Prostate gland (tissue), 2 donors: ENCODE results near the gene KIF18B. TPM values are rescaled to one million over a fixed set of nuclear protein-coding genes. Genes with fewer than 3 reads are reported as not detected.

Experiments used
- DNase-seq: peaks from one replicate; pipeline ENCODE4 v3.0.0-alpha.2; 2019; ENCODE audit warnings: low spot score
- H3K27ac ChIP-seq, 2 donors: fragments of 200-600 bp; sonication (generic); 2 replicates each; pipeline ENCODE4 v1.5.1; 2017 to 2019
- H3K27me3 ChIP-seq: fragments of 200-600 bp; sonication (generic); replicated peaks from 2 replicates; pipeline ENCODE4 v1.5.1; 2019; ENCODE audit not compliant: insufficient read depth
- H3K36me3 ChIP-seq, 2 donors: fragments of 200-600 bp; sonication (generic); 1 replicate in 1 of 2; 2 replicates in 1 of 2; pipeline versions ENCODE4 v1.5.1 to v1.8.1; 2017 to 2019
- H3K4me1 ChIP-seq: fragments of 200-600 bp; sonication (generic); replicated peaks from 2 replicates; pipeline ENCODE4 v1.5.1; 2019
- H3K4me3 ChIP-seq, 2 donors: fragments of 200-600 bp; sonication (generic); 2 replicates each; pipeline ENCODE4 v1.5.1; 2017 to 2019
- H3K9me3 ChIP-seq: fragments of 200-600 bp; sonication (generic); 2 replicates; pipeline ENCODE4 v1.5.1; 2017
- POLR2A ChIP-seq: fragments of 450-650 bp; IDR thresholded peaks from one replicate; pipeline ENCODE4 v1.6.1; 2016; ENCODE audit warnings: antibody characterized with exemption, mild to moderate bottlenecking
- POLR2AphosphoS5 ChIP-seq: sonication (generic); formaldehyde crosslinking; IDR thresholded peaks from one replicate; pipeline ENCODE4 v1.6.1; 2017; ENCODE audit warnings: antibody characterized with exemption
- WGBS: methylation state at CpG from one replicate; pipeline ENCODE4 v1.1.5; 2018; 5-methylcytosine and 5-hydroxymethylcytosine counted together
- intact Hi-C: fragments of 100-400 bp; cut with DNase I; formaldehyde crosslinking; loops from one replicate; pipeline ENCODE4 v1.14.2; 2022
- total RNA-seq, 2 donors: library from RNA; depleted of rRNA; stranded (reverse); fragments of >200 nt; gene quantifications; one replicate each; pipeline ENCODE4 v1.1.0, GENCODE V29; 2016
- TF ChIP-seq, protein P1 (sequence below), 4 experiments: fragments of 200-600 bp in 2 of 4; fragments of 450-650 bp in 2 of 4; sonication (generic) in 2 of 4; IDR thresholded peaks; 1 replicate in 3 of 4; 2 replicates in 1 of 4; pipeline ENCODE4 v1.5.1; 2016 to 2019; ENCODE audit warnings: antibody characterized with exemption in 4 of 4, mild to moderate bottlenecking in 2 of 4, moderate library complexity in 2 of 4

The KIF18B gene
- total RNA-seq, 2 donors from 2014 or later: 1.8 to 2.5 TPM

DNA sequence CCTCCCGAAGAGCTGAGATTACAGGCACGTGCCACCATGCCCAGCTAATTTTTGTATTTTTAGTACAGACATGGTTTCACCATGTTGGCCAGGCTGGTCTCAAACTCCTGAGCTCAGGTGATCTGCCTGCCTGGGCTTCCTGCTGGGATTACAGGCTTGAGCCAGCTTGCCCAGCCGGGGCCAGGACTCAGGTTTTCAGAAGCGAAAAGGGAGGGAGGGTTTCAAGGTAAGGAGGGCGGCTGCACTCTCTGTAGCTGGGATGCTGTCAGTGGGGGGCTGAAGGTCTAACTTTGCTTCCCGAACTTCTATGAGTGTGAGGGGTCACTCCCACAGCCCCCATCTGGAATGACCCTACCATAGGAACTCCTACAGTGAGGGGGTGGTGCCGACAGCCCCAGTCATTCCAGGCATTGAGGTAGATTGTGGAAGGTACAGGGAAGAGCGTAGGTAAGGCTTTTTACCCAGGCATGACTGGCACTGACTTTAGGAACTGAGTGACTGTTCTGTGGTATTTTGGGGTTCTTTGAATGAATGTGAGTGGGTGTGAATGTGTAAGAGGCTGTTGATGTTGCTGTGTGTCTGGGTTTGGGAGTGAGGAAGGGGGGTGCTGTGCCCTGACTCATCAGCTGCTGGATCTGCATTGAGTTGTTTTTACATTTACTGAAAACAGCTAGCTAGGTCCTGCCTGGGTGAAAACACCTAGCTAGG lies 24.4 kb upstream of the KIF18B start:
- WGBS: 77% methylated on average over 8 of the region's 8 CpGs
- Histone ChIP-seq H3K4me3 (no peak overlapping the region), H3K27me3 (peaks cover 2% of the 10 kb centered on the region), H3K4me1 (no peaks in the 10 kb centered on the region), H3K9me3 (no peaks in the 10 kb centered on the region), H3K36me3 (no peaks in the 10 kb centered on the region), H3K27ac (no peak overlapping the region)
- TF ChIP-seq POLR2A (no peak), POLR2AphosphoS5 (no peak)
- DNase-seq: no peak
- intact Hi-C loops: no loop called here

DNA sequence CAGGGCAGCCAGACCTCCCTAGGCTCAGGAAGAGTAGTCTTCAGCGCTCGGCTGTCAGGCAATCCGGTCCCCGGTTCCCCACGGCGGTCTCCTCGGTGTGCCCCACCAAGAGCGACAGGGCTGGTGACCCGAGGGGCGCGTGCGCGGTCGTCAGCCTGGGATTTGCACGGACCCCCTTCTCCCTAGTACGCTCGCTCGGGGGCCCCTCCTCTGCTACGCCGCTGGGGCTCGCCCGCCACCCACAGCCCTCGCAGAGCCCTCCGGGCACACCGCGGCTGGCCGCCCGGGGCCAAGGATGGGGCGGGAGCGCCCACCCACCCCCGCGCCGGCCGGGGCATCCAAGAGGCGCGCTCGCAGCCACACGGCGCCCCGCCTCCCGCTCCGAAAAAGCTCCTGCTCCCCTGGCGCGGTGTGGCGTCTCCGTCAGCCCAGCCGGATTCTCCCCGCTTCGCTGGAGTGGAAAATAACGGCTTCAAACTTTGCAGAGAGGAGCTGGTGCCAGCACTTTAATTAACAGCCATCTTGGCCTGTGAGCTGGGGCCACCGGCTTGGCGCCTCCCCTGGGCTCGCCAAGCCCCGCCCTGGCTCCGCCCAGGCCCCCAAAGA lies 22.7 kb upstream of the KIF18B start:
- intact Hi-C loops: no loop called here

DNA sequence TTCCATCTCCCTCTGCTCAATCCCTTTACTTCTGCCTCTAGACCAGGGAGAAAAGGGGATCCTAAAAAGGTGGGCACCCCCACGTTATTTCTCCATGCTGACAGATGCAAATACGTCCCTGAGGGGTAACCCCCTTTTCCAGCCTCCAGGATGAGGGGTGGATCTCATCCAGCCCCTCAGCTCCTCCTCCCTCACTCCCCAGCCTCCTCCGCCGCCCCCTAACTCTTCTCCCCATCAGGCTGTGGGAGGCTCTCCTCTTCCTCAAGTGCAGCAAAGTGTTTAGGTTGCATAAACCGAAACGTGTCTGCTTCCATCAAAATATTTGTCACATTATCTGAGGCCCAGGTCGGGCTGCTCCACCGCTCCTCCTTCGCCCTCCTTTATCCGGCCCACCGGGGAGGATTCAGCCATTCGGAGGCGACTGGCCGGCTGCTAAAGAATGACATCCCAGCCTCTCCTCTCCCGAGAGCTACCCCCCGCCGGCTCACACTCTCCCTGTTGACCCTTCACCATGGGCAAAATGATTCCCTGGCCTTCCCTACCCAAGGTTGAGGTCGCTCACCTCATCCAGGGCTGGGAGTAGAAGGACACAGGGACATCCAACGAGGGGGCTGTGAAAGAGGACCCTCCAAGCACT lies 21.7 kb upstream of the KIF18B start:
- H3K27me3 ChIP-seq: peaks cover 9% of the 10 kb centered on the region
- intact Hi-C loops: no loop called here
- no peak overlapping the region for H3K27ac ChIP-seq
- no peaks in the 10 kb centered on the region for H3K4me1 ChIP-seq
- 61% methylated on average over 19 of the region's 19 CpGs for WGBS
- DNase-seq: no peak
- no peaks in the 10 kb centered on the region for H3K9me3 ChIP-seq
- no peak overlapping the region for H3K4me3 ChIP-seq
- TF ChIP-seq POLR2A (no peak), POLR2AphosphoS5 (no peak)
- TF ChIP-seq, protein P1, sequence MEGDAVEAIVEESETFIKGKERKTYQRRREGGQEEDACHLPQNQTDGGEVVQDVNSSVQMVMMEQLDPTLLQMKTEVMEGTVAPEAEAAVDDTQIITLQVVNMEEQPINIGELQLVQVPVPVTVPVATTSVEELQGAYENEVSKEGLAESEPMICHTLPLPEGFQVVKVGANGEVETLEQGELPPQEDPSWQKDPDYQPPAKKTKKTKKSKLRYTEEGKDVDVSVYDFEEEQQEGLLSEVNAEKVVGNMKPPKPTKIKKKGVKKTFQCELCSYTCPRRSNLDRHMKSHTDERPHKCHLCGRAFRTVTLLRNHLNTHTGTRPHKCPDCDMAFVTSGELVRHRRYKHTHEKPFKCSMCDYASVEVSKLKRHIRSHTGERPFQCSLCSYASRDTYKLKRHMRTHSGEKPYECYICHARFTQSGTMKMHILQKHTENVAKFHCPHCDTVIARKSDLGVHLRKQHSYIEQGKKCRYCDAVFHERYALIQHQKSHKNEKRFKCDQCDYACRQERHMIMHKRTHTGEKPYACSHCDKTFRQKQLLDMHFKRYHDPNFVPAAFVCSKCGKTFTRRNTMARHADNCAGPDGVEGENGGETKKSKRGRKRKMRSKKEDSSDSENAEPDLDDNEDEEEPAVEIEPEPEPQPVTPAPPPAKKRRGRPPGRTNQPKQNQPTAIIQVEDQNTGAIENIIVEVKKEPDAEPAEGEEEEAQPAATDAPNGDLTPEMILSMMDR (IDR thresholded peaks at IDR 0.05): no peak
- no peaks in the 10 kb centered on the region for H3K36me3 ChIP-seq

More for the DNA sequence above, 22.7 kb upstream of the KIF18B start:
- Histone ChIP-seq H3K36me3 (no peaks in the 10 kb centered on the region), H3K9me3 (no peaks in the 10 kb centered on the region), H3K4me1 (no peaks in the 10 kb centered on the region), H3K27me3 (peaks cover 9% of the 10 kb centered on the region), H3K4me3 (peak overlapping the region; percentile 22 to 26), H3K27ac (peak overlapping the region in 1 of 2 donors; percentile 20)
- WGBS: under 1% methylated on average over 44 of the region's 55 CpGs
- TF ChIP-seq, protein P1 (IDR thresholded peaks at IDR 0.05): no peak
- TF ChIP-seq POLR2AphosphoS5: no peak
- TF ChIP-seq POLR2A: no peak
- DNase-seq: no peak

DNA sequence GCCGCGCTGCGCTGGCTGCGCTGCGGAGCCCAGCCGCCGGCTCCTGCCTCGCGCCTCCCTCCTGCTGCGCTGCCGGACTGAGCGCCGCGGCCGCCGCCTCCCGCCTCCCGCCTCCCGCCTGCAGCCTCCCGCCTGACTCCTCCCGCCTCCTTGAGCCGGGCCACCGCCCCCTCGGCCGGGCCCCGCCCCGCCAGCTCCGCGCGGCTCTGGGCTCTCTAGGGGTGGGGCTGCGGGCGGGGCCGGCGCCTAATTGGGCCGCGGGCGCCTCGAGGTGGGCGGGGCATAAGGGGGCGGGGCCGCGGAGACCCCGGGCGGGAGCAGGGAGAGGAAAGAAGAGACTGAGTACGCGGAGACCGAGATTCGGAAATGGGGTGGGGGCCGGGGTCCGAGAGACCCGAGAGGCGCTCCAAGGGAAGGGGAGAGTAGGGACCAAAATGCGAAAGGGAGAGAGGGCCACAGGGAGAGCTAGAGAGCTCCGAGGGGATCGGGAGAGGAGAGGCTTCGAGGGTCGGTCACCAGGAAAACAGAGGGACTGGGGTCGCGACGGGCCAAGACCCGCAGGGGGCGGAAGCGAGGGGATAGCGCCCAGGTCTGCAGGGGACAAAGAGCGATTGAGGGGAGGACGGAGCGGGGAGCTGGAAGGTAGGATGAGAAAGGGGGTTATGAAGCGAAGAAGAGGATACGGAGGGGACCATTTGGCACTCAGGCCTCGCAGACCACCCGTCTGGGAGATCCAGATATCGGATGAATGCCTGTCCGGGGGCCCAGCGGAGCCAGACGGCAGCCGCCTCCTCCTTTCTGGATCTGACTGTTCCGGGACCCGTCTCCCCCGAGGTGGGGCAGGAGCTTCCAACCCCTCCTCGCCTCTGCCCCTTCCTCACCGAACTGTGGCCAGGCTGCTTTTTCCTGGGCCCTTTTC lies 20.9 kb upstream of the KIF18B start, which contains the start of gene C1QL1:
Gene C1QL1, minus strand, starts transcription at position 79 of the 919 bp plus-strand sequence. CDS start 255 bp downstream, outside the sequence.
- no peak within 1 kb of the TSS for H3K27ac ChIP-seq
- peaks cover 11% of the 10 kb centered on the region for H3K27me3 ChIP-seq
- H3K4me1 ChIP-seq: no peaks in the 10 kb centered on the region
- peak within 1 kb of the TSS; percentile 24 to 27 for H3K4me3 ChIP-seq
- WGBS: 8% methylated on average over 59 of the region's 81 CpGs
- no peaks in the 10 kb centered on the region for H3K9me3 ChIP-seq
- H3K36me3 ChIP-seq: no peaks in the 10 kb centered on the region
- DNase-seq: peak; percentile 85
- intact Hi-C loops: no loop called here
- no peak for TF ChIP-seq POLR2A
- peak; percentile 16 for TF ChIP-seq POLR2AphosphoS5
- TF ChIP-seq, protein P1 (IDR thresholded peaks at IDR 0.05): no peak

DNA sequence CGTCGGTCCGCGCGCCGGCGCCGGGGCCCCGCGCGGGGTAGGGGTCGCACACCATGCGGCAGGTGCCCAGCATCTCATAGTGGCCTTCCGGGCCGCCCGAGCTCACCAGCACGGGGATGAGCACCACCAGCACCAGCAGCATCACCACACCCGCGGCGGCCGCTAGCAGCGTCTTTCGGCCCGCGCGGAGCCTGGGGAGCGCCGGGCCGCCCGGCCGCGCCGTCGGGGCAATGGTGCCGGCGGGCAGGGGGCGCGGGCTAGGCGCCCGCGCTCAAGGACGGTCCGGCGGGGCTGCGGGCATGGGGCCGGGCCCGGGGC lies 20.3 kb upstream of the KIF18B start:
- DNase-seq: no peak
- no peak for TF ChIP-seq POLR2AphosphoS5
- TF ChIP-seq, protein P1 (IDR thresholded peaks at IDR 0.05): no peak
- no peak for TF ChIP-seq POLR2A
- H3K4me3 ChIP-seq: peak overlapping the region in 1 of 2 donors; percentile 8
- intact Hi-C loops: no loop called here
- H3K4me1 ChIP-seq: no peaks in the 10 kb centered on the region
- no peaks in the 10 kb centered on the region for H3K36me3 ChIP-seq
- H3K27me3 ChIP-seq: peaks cover 11% of the 10 kb centered on the region
- H3K27ac ChIP-seq: no peak overlapping the region
- no CpG with 5 or more reads among the region's 47 CpGs for WGBS
- H3K9me3 ChIP-seq: no peaks in the 10 kb centered on the region
